Type B pancreatic cell (in vitro differentiated cells): ENCODE measurements around the gene EDC3. TPM values are rescaled to one million over a fixed set of nuclear protein-coding genes. Genes with fewer than 3 reads are reported as not detected.
A peak's percentile ranks its signal among the peaks of the same experiment; 100 is the strongest.

Experiments
- DNase-seq: peaks from one replicate; pipeline ENCODE4 v3.0.0; 2021; ENCODE audit warnings: mixed read lengths; ENCODE audit not compliant: unreplicated experiment; ENCODE audit errors: extremely low spot score
- H3K27ac Mint-ChIP-seq: 2 replicates; pipeline ENCODE4 v1.8.0; 2021; ENCODE audit warnings: mild to moderate bottlenecking, mixed read lengths
- H3K27me3 Mint-ChIP-seq: 2 replicates; pipeline ENCODE4 v1.8.0; 2021; ENCODE audit warnings: mixed read lengths
- H3K36me3 Mint-ChIP-seq: 2 replicates; pipeline ENCODE4 v1.8.0; 2021; ENCODE audit warnings: mixed read lengths
- H3K4me1 Mint-ChIP-seq: one replicate; pipeline ENCODE4 v1.8.0; 2021; ENCODE audit warnings: mixed read lengths; ENCODE audit not compliant: unreplicated experiment
- H3K4me3 Mint-ChIP-seq: 2 replicates; pipeline ENCODE4 v1.8.0; 2021; ENCODE audit warnings: mild to moderate bottlenecking, mixed read lengths
- H3K9me3 Mint-ChIP-seq: 2 replicates; pipeline ENCODE4 v1.8.0; 2021; ENCODE audit warnings: mixed read lengths
- total RNA-seq: library from RNA; stranded (reverse); gene quantifications from 2 replicates; pipeline ENCODE4 v1.2.1, GENCODE V29; 2021; ENCODE audit warnings: low replicate concordance
- TF ChIP-seq, protein P1 (sequence below): fragments of 200-600 bp; sonication (generic); conservative IDR thresholded peaks from 2 replicates; pipeline ENCODE4 v1.5.0; 2021; ENCODE audit warnings: antibody characterized with exemption, mild to moderate bottlenecking

Gene EDC3
- total RNA-seq, 1 donor from 2014 or later: 72.3 TPM

DNA sequence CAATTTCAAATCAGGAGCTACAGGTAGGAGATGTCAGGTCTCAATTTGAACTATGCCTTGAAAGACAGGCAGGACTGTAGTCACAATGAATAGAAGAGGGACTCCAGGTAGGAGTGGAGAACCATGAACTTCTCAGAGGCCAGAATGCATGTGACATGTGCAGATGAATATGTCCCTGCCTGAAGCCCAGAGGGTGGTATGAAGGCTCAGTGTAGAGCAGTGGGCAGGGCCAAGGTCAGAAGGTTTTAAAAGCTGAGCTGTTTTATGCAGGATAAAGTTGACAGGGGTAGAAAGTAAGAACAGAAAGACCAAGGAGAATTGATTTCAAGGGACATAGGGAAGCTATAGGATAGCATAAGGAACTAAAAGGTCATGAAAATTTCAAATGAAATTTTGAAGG is 49.3 kb downstream of the EDC3 start:
- TF ChIP-seq, protein P1, sequence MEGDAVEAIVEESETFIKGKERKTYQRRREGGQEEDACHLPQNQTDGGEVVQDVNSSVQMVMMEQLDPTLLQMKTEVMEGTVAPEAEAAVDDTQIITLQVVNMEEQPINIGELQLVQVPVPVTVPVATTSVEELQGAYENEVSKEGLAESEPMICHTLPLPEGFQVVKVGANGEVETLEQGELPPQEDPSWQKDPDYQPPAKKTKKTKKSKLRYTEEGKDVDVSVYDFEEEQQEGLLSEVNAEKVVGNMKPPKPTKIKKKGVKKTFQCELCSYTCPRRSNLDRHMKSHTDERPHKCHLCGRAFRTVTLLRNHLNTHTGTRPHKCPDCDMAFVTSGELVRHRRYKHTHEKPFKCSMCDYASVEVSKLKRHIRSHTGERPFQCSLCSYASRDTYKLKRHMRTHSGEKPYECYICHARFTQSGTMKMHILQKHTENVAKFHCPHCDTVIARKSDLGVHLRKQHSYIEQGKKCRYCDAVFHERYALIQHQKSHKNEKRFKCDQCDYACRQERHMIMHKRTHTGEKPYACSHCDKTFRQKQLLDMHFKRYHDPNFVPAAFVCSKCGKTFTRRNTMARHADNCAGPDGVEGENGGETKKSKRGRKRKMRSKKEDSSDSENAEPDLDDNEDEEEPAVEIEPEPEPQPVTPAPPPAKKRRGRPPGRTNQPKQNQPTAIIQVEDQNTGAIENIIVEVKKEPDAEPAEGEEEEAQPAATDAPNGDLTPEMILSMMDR: no peak
- H3K27me3 Mint-ChIP-seq: no peaks in the 10 kb centered on the region
- peaks cover 43% of the 10 kb centered on the region for H3K4me1 Mint-ChIP-seq
- no peaks in the 10 kb centered on the region for H3K9me3 Mint-ChIP-seq
- DNase-seq: no peak
- H3K36me3 Mint-ChIP-seq: peaks cover 35% of the 10 kb centered on the region
- peak overlapping the region; percentile 88 for H3K27ac Mint-ChIP-seq
- H3K4me3 Mint-ChIP-seq: peak overlapping the region; percentile 26

DNA sequence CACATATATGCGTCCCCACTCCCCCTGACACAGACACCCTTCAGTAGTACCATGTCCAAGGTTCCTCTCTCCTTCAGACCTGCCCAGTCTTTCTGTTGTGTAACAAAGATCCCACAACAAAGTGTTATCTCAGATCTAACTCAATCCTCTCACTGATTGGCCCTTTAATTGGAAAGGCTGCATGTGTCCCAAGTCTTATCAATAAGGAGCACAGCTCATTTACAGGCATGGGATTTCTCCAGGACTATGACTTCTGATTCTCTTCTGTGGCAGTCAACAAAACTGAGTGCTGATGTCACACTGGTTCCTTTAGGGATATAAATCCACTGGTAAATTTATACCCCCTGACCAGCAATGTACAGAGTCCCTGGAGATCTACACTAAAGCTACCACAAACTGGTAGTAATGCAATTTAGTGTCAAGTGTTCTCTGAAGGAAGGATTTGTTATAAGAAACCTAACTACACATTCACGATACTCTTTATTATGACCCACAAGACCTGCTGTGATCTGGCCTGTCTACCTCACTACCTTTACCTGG is 52.1 kb downstream of the EDC3 start:
- H3K9me3 Mint-ChIP-seq: no peaks in the 10 kb centered on the region
- TF ChIP-seq, protein P1: no peak
- H3K27ac Mint-ChIP-seq: peak overlapping the region; percentile 99
- peak overlapping the region; percentile 80 for H3K4me3 Mint-ChIP-seq
- H3K36me3 Mint-ChIP-seq: peaks cover 30% of the 10 kb centered on the region
- peaks cover 44% of the 10 kb centered on the region for H3K4me1 Mint-ChIP-seq
- DNase-seq: no peak
- no peaks in the 10 kb centered on the region for H3K27me3 Mint-ChIP-seq

DNA sequence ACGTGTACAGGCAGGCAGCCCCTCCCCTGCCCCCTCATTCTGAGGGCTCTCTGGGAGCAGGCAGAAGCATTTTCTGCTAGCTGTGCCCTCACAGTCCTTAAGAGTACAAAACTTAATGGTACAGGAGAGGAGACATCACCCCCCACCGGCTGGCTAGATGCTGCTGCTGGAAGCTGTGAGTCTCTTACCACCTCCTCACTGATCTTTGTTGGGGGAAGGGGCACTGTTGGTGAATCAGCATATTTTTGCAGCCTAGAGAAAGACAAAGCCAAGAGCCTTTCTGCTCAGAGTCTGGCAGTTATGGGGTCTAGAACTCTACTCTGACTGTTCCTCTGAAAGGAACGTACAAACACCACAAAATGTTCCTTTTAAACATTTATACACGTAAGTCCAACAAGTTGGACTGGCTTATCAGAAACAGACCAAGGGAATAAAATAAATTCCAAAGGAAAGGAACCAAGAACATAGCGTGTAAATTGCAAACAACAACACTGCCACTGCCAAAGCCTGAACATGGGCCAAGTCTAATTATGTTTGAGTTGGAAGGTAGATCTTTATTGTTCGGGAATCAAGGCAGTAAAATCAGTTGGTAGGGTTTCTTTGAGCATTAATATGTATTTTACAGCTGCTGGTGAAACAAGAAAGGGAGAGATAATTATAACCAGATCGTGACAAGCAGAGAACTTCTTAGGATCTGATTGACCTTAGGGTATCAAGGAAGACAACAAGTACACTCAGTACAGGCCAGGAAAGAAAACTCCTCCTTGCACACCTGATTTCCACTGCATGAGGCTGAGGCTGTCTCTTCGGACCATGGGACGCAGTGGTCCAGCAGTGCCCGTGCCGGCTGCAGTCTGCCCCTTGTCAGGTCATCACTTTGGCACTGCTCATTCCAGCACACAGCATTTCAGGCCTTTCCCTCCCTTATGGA is 52.8 kb downstream of the EDC3 start:
- Mint-ChIP-seq H3K9me3 (no peaks in the 10 kb centered on the region), H3K36me3 (peaks cover 28% of the 10 kb centered on the region), H3K27me3 (no peaks in the 10 kb centered on the region), H3K4me3 (peak overlapping the region; percentile 80), H3K27ac (peak overlapping the region; percentile 99), H3K4me1 (peaks cover 41% of the 10 kb centered on the region)
- TF ChIP-seq, protein P1: no peak
- no peak for DNase-seq

DNA sequence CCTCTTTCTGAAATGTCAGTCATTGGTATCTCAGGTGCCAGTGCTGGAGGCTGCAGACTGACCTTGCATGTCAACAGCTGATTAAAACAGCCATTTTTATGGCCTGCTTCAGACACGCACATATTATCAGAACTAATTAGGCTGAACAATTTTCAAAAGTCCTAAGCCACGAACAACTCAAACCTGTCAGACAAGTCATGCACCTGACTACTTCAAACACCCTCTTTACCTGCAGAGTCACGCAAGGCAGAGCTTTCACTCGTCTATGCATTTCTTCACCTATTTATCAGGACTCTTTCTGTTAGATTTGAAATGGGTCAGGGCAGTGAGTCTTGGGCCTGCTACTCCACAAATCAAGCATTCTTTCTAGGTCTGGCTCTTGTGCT is 53.5 kb downstream of the EDC3 start:
- Mint-ChIP-seq H3K27me3 (no peaks in the 10 kb centered on the region), H3K36me3 (peaks cover 30% of the 10 kb centered on the region), H3K4me3 (peak overlapping the region; percentile 80), H3K27ac (peak overlapping the region; percentile 99), H3K9me3 (no peaks in the 10 kb centered on the region), H3K4me1 (peaks cover 45% of the 10 kb centered on the region)
- TF ChIP-seq, protein P1: no peak
- DNase-seq: no peak

DNA sequence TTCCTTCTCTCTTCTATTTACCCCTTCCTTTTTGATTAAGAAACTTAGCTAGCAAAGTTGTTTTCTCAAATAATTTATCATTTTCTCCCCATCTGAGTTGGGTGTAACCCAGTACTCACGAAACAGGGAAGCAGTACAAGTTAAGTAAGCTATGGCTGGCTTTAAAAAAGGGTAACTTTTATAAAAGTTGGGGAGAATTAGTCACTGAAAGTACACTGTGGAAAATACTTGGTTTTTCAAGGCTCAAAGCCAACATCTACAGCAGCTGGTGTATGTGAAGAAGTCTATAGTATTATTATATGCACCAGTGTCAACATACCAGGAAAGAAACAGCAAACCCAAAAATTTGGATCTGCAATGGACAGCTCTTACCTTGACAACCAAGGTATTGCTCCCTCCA is 54.7 kb downstream of the EDC3 start:
- H3K4me3 Mint-ChIP-seq: peak overlapping the region; percentile 80
- H3K27me3 Mint-ChIP-seq: no peaks in the 10 kb centered on the region
- peak overlapping the region; percentile 99 for H3K27ac Mint-ChIP-seq
- peaks cover 38% of the 10 kb centered on the region for H3K4me1 Mint-ChIP-seq
- DNase-seq: no peak
- H3K9me3 Mint-ChIP-seq: no peaks in the 10 kb centered on the region
- TF ChIP-seq, protein P1: no peak
- H3K36me3 Mint-ChIP-seq: peaks cover 36% of the 10 kb centered on the region
